Measurements from ENCODE around the gene FOXI3.
A peak's percentile ranks its signal among the peaks of the same experiment; 100 is the strongest.

The FOXI3 gene
- 0 to 0.66 (median 0) reads per million in 9 experiments for total RNA-seq

DNA sequence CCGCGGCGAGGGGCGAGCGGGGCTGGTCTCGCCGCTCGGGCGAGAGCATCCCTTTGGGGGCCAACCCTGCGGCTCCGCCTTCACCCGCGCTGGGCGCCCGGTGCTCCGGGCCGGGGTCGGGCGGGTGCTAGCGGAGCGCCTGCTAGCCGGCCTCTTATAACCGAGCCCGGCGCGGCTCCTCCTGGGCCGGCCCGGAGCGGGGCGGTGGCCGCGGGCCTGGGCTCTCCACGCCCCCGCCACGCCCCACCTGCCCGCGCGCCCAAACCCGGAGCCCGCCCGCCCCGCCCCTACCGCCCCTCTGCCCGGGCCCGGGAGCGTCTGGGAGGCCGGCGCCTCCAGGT, at the start of gene FOXI3:
Gene FOXI3 (minus strand): TSS at position 129 of the 341 bp plus-strand sequence. CDS start 158 bp downstream, outside the sequence.
- Mint-ChIP-seq H3K9me3 (no peaks in the 10 kb centered on the region), H3K36me3 (ENCODE audit: insufficient read depth) (no peaks in the 10 kb centered on the region), H3K4me1 (ENCODE audit: low read depth in 2 of 2) (peaks cover 7 to 9% of the 10 kb centered on the region in 2 donors), H3K27me3 (peaks cover 51 to 62% of the 10 kb centered on the region in 2 donors), H3K4me3 (peak within 1 kb of the TSS; percentile 70 to 73), H3K27ac (no peak within 1 kb of the TSS)
- ATAC-seq (replicated peaks), result peak; percentile 21
- DNase-seq, result no peak

DNA sequence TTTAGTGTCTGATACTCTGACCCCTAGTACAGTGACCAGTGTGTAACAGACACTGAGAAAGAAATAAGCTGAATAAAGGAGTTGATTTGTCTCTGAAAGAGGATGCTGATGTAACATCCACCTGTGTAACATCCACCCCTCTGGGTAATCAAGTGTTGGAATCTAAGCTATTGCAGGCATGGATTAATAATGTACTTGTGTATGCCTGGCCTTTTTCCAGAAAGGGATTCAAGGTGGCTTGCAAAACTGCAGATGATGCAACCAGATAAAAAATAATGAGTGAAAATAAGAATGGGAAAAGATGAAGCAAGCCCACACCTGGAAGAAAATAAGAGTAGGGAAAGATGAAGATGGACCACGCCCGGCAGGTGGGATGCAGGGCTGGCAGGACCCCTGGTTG, 48.2 kb upstream of the FOXI3 start:
- Mint-ChIP-seq H3K4me1 (ENCODE audit: low read depth in 2 of 2) (no peaks in the 10 kb centered on the region), H3K36me3 (ENCODE audit: insufficient read depth) (no peaks in the 10 kb centered on the region), H3K9me3 (peaks cover 0 to 2% of the 10 kb centered on the region in 2 donors), H3K27ac (no peak overlapping the region), H3K4me3 (no peak overlapping the region), H3K27me3 (peaks cover 30 to 35% of the 10 kb centered on the region in 2 donors)
- ATAC-seq (replicated peaks), result no peak
- no peak for DNase-seq

DNA sequence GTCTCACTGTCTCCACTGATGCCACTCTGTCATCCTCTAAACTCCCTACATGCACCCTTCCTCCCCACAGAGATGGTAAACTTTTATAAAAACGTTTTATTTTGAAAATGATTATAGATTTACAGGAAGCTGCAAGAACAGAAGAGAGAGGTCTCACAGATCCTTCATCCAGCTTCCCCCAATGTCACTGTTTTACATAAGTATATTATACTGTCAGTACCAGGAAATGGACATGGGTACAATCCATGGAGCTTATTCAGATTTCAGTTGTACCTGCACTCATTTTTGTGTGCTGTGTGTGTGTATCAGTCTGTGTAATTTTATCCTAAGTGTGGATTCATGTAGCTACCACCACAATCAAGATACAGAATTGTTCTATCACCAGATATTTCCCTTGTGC, 46.7 kb upstream of the FOXI3 start:
- DNase-seq, result no peak
- H3K9me3 Mint-ChIP-seq, result peaks cover 0 to 2% of the 10 kb centered on the region in 2 donors
- H3K4me3 Mint-ChIP-seq, result no peak overlapping the region
- ATAC-seq (replicated peaks), result no peak
- H3K36me3 Mint-ChIP-seq (ENCODE audit: insufficient read depth), result no peaks in the 10 kb centered on the region
- no peaks in the 10 kb centered on the region for H3K4me1 Mint-ChIP-seq (ENCODE audit: low read depth in 2 of 2)
- H3K27me3 Mint-ChIP-seq, result peaks cover 37 to 39% of the 10 kb centered on the region in 2 donors
- H3K27ac Mint-ChIP-seq, result no peak overlapping the region

DNA sequence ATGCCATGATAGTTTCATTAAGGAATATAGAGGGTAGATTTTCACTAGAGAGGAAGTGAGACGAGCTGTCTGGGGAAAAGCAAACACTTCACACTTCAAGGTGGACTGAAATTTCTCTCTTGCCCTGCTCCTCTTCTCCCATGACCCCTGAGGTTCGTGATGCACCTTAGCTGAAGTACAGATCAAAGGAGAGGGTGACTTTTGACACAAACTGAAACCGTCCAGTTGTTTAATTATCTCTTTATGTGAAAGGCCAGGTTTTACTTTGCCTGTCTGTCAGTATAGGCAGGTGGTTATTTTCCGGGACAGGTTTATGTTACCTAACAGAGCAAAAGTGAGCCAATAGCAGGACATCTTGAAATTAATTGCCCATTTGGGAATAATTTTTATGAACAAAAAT, 41.0 kb upstream of the FOXI3 start:
- Mint-ChIP-seq H3K36me3 (ENCODE audit: insufficient read depth) (no peaks in the 10 kb centered on the region), H3K27me3 (peaks cover 31 to 37% of the 10 kb centered on the region in 2 donors), H3K9me3 (no peaks in the 10 kb centered on the region), H3K4me3 (no peak overlapping the region), H3K27ac (no peak overlapping the region), H3K4me1 (ENCODE audit: low read depth in 2 of 2) (no peaks in the 10 kb centered on the region)
- ATAC-seq (replicated peaks), result no peak
- no peak for DNase-seq

DNA sequence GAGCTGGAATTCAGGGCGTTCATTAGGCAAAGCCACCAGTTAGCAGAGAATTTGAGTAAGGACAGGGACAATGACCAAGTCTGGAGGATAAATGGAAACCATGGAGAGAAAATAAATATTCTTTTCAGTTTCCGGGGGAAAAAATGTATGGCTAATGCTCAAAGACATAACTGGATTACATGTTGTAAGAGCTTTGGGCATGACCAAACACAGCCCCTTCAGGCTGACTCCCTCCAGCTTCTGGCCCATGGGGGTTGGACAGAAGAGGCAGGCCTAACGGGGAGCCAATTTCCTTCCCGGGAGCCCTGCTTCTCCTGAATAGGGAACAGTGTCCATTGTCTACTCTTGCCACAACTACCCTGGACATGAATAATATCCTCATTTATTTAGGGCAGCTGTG, 39.5 kb upstream of the FOXI3 start:
- Mint-ChIP-seq H3K27me3 (peaks cover 31 to 35% of the 10 kb centered on the region in 2 donors), H3K4me3 (no peak overlapping the region), H3K27ac (no peak overlapping the region), H3K9me3 (no peaks in the 10 kb centered on the region), H3K4me1 (ENCODE audit: low read depth in 2 of 2) (no peaks in the 10 kb centered on the region), H3K36me3 (ENCODE audit: insufficient read depth) (no peaks in the 10 kb centered on the region)
- ATAC-seq (replicated peaks), result no peak
- DNase-seq, result no peak

DNA sequence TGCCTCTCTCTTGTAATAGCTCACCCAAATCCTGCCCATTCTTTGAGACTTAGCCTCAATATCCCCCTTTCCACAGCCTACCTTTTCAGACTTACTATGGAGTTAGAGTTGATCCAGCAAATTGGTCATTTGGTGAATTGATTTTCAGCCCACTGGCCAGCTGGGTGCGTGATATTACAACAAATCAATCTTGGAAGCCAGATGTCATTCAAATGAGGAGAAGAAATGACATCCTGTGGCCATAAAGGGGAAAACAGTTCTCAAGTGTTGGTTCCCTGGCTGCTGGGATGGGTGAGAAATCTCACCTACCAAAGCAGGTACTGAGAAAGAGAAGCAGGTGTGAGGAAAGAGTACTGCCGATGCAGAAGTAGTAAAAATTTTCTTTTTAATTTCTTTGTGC, 36.7 kb upstream of the FOXI3 start:
- Mint-ChIP-seq H3K36me3 (ENCODE audit: insufficient read depth) (no peaks in the 10 kb centered on the region), H3K4me1 (ENCODE audit: low read depth in 2 of 2) (no peaks in the 10 kb centered on the region), H3K27me3 (peaks cover 16 to 21% of the 10 kb centered on the region in 2 donors), H3K27ac (no peak overlapping the region), H3K9me3 (no peaks in the 10 kb centered on the region), H3K4me3 (no peak overlapping the region)
- ATAC-seq (replicated peaks), result no peak
- no peak for DNase-seq

DNA sequence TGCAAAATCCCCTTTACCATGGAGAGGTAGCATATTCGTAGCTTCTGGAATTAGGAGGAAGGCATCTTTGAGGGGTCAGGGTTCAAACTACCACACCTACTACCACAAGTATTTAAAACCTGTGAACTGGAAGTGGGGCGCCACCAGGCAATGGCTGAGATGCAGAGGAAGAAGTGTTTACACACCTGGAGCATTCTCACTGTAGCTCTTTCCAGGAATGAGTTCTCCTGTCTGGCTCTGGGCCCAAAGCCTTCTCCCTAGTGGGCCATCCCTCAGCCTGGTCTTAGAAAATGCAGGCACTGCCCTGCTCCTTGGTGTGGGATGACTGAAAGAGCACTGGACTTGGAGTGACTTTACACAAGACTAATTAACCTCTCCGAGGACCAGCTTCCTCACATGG, 30.7 kb upstream of the FOXI3 start:
- DNase-seq (no peak), ATAC-seq (replicated peaks) (no peak)
- no peak overlapping the region for H3K27ac Mint-ChIP-seq
- H3K36me3 Mint-ChIP-seq (ENCODE audit: insufficient read depth), result no peaks in the 10 kb centered on the region
- H3K4me1 Mint-ChIP-seq (ENCODE audit: low read depth in 2 of 2), result no peaks in the 10 kb centered on the region
- no peaks in the 10 kb centered on the region for H3K9me3 Mint-ChIP-seq
- H3K4me3 Mint-ChIP-seq, result no peak overlapping the region
- peaks cover 29 to 40% of the 10 kb centered on the region in 2 donors for H3K27me3 Mint-ChIP-seq

DNA sequence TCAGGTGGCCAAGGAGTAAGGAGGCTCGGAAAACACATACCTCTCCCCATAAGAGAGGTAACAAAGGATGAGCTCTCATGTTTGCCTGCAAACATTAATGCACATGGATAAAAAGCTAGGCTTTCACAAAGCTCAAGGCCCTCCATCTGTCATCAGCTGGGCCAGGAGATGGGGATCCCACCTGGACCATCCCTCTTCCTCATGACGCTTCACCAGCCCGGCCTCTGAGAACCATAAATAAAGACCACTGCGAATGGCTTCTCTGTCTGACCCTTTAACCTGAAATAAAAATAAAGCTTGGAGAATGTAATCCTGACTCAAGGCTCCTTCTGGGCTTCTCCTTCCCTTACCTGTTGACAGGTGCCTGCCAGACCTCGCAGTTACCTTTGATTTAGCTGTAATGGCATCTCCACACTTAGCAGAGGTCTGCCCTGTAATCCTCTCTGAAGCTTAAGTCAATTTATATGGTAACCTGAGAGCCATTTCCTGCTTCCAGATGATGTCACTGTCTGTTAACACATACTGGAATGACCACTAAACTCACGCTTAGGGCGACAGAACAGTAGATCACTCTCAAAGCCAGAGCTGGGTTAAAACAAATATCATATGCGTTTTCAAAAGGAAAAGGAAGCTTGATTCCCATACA, 29.3 kb upstream of the FOXI3 start:
- H3K27me3 Mint-ChIP-seq, result peaks cover 35 to 46% of the 10 kb centered on the region in 2 donors
- H3K36me3 Mint-ChIP-seq (ENCODE audit: insufficient read depth), result no peaks in the 10 kb centered on the region
- no peak overlapping the region for H3K27ac Mint-ChIP-seq
- ATAC-seq (replicated peaks) (no peak), DNase-seq (no peak)
- no peaks in the 10 kb centered on the region for H3K9me3 Mint-ChIP-seq
- no peak overlapping the region for H3K4me3 Mint-ChIP-seq
- H3K4me1 Mint-ChIP-seq (ENCODE audit: low read depth in 2 of 2), result no peaks in the 10 kb centered on the region

DNA sequence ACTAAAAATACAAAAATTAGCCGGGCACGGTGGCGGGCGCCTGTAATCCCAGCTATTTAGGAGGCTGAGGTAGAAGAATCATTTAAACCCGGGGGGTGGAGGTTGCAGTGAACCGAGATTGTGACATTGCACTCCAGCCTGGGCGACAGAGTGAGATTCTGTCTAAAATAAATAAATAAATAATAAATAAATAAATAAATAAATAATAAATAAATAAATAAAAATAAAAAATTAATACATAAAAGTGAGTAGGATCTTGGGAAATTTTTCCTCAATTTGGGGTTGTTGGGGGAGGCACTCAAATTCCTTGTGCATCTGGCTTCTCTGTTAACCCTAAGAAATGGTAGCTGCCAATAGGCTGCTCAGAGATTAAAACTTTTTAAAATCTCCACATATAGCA, 20.3 kb upstream of the FOXI3 start:
- H3K4me1 Mint-ChIP-seq (ENCODE audit: low read depth in 2 of 2), result no peaks in the 10 kb centered on the region
- no peak for DNase-seq
- no peak overlapping the region for H3K27ac Mint-ChIP-seq
- ATAC-seq (replicated peaks), result no peak
- no peaks in the 10 kb centered on the region for H3K36me3 Mint-ChIP-seq (ENCODE audit: insufficient read depth)
- H3K4me3 Mint-ChIP-seq, result no peak overlapping the region
- no peaks in the 10 kb centered on the region for H3K9me3 Mint-ChIP-seq
- H3K27me3 Mint-ChIP-seq, result peaks cover 13 to 15% of the 10 kb centered on the region in 2 donors

DNA sequence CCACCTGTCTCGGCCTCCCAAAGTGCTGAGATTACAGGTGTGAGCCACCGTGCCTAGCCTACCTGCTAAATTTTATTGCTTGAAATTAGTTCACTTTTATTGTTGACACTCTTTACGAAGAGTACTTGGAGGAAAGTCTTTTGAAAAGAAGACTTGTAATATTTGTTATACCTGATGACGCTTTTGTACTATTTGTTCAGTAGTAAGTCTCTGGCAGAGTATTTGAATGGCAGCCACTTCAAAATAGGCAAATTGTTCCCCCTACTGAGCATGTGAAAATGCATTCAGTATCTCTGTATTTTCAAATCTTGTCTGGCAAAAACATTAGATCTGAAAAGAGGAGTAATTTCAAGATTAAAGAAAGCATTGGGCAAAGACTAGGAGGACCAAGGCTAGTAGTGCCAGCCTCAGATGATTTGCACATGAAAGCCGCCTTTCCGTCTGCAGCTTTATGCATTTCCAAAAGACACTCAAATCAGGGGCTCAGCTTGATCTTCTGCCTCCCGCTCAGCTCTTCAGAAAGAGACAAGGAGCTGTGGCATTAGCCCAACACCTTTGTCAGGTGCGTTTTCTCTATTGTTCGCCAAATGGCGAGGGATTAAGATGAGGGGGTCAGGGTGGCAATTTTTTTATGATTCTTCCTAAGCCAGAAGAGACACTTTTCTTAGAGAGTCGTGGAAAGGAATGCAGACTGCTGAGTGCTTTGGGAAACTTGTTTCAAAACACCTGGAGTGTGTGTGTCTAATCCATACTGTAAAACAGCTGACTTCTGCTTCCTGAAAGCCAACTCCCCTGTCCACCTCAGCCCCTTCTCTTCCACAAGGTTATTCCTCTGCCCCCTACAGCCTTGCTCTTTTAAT, 18.8 kb upstream of the FOXI3 start:
- ATAC-seq (replicated peaks) (no peak), DNase-seq (no peak)
- H3K4me3 Mint-ChIP-seq, result no peak overlapping the region
- H3K27me3 Mint-ChIP-seq, result peaks cover 11 to 13% of the 10 kb centered on the region in 2 donors
- H3K9me3 Mint-ChIP-seq, result no peaks in the 10 kb centered on the region
- H3K27ac Mint-ChIP-seq, result no peak overlapping the region
- no peaks in the 10 kb centered on the region for H3K36me3 Mint-ChIP-seq (ENCODE audit: insufficient read depth)
- H3K4me1 Mint-ChIP-seq (ENCODE audit: low read depth in 2 of 2), result no peaks in the 10 kb centered on the region

DNA sequence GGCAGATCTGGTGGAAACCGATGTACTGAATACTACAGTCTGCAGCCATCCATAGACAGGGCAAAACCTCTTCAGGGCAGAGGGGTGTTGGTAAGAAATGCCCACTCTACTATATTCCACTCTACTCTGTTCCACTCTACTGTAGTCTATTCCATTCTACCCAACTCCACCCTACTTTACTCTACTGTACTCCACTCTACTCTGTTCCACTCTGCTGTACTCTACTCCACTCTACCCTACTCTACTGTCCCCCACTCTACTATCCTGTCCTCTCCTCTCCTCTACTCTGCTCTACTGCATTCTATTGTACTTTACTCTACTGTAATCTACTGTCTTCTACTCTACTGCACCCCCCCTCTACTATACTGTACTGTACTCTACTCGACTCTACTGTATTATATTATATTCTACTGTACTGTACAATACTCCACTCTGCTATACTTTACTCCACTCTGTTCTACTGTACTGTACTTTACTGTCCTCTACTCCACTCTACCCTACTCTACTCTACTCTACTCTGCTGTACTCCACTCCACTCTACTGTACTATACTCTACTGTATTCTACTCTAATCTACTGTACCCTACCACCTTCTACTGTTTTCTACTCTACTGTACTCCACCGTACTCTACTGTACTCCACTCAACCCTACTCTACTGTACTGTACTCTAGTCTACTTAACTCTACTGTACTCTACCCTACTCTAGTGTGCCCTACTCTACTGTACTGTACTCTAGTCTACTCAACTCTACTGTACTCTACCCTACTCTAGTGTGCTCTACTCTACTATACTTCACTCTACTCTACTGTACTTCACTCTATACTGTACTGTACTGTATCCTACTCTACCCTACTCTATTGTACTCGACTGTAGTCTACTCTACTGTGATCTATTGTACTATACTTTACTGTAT, 17.0 kb upstream of the FOXI3 start:
- DNase-seq (no peak), ATAC-seq (replicated peaks) (no peak)
- peaks cover 5 to 8% of the 10 kb centered on the region in 2 donors for H3K27me3 Mint-ChIP-seq
- H3K4me3 Mint-ChIP-seq, result no peak overlapping the region
- H3K4me1 Mint-ChIP-seq (ENCODE audit: low read depth in 2 of 2), result no peaks in the 10 kb centered on the region
- H3K27ac Mint-ChIP-seq, result no peak overlapping the region
- no peaks in the 10 kb centered on the region for H3K36me3 Mint-ChIP-seq (ENCODE audit: insufficient read depth)
- no peaks in the 10 kb centered on the region for H3K9me3 Mint-ChIP-seq

DNA sequence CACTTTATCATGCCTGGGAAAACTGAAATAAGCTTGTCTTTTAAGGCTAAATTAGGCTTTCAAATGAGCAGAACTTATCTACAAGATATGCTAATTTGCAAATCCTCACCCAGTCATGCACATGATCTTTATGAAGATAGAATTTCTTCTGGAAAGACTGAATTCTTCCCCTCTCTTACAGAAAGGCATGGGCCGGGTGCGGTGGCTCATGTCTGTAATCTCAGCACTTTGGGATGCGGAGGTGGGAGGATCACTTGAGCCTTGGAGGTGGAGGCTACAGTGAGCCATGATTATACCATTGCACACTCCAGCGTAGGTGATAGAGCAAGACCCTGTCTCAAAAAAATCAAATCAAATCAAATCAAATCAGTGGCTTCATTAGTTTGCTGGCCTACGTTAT, 11.7 kb upstream of the FOXI3 start:
- H3K4me1 Mint-ChIP-seq (ENCODE audit: low read depth in 2 of 2), result no peaks in the 10 kb centered on the region
- no peaks in the 10 kb centered on the region for H3K9me3 Mint-ChIP-seq
- no peak for ATAC-seq (replicated peaks)
- peaks cover 19 to 30% of the 10 kb centered on the region in 2 donors for H3K27me3 Mint-ChIP-seq
- no peak overlapping the region for H3K4me3 Mint-ChIP-seq
- no peaks in the 10 kb centered on the region for H3K36me3 Mint-ChIP-seq (ENCODE audit: insufficient read depth)
- no peak for DNase-seq
- no peak overlapping the region for H3K27ac Mint-ChIP-seq

DNA sequence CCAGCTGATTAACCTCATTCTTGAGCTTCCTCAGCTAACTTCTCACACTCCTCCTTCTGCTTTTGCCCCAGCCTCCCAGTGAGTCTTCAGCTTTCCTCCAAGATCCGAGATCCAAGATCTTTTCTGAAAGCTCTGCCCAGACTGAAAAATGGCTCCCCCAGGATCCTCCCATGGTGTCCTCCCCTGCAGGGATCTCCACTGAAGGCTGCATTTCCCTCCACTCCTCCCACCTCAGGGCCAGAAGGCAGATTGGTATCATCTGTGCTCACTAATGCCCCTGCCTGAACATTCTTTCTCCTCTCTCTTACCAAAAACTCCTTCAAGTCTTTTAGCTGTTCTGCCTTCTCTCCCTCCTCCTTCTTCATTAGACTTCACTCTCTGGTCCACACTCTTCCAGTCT, 6.1 kb upstream of the FOXI3 start:
- no peaks in the 10 kb centered on the region for H3K36me3 Mint-ChIP-seq (ENCODE audit: insufficient read depth)
- H3K27me3 Mint-ChIP-seq, result peaks cover 42 to 44% of the 10 kb centered on the region in 2 donors
- no peaks in the 10 kb centered on the region for H3K9me3 Mint-ChIP-seq
- H3K4me3 Mint-ChIP-seq, result no peak overlapping the region
- H3K27ac Mint-ChIP-seq, result no peak overlapping the region
- DNase-seq, result no peak
- no peak for ATAC-seq (replicated peaks)
- H3K4me1 Mint-ChIP-seq (ENCODE audit: low read depth in 2 of 2), result no peaks in the 10 kb centered on the region
